Esophagus muscularis mucosa (tissue), 3 donors: ENCODE measurements around the gene FGF11.

Experiments
- POLR2A ChIP-seq: fragments of 450-650 bp; IDR thresholded peaks from one replicate; pipeline ENCODE4 v1.6.1; 2017; ENCODE audit warnings: antibody characterized with exemption, moderate library complexity, mild to moderate bottlenecking, low read depth
- TF ChIP-seq, protein P1 (sequence below), 3 experiments: fragments of 200-600 bp in 2 of 3; fragments of 450-650 bp in 1 of 3; sonication (generic) in 2 of 3; IDR thresholded peaks; one replicate each; pipeline ENCODE4 v1.5.1; 2017 to 2019; ENCODE audit warnings: antibody characterized with exemption in 3 of 3, mild to moderate bottlenecking in 2 of 3, moderate library complexity in 1 of 3

DNA sequence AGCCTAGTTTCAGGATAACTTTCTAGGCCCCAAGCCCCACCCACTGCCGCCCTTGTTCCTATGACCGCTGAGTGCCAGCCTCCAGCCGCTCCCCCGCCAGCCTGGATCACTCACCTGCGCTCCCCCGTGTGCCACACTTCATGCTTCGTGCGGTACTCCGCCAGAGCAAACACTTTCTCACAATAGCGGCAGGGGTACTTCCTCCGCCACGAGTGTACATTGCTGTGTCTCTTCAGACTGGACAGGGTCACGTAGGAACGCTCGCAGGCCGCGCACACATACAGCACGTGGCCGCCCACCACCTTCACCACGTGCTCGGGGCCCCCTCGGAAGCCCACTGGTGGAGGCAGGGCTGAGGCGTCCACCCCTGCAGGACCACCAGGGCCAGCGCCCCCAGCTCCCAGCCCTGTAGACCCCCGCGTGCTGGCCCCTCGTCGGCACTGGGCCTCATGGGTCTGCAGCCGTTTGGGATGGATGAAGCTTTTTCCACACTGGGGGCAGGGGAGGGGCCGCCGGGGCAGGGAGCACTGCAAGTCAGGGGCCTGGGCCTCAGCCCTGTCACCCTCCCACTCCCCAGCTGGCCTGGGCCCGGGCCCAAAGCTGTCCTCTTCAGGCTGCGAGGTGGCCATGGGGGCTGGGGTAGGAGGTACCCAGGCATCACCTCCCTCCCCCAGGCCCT is 26.4 kb downstream of the FGF11 start:
- TF ChIP-seq POLR2A, result no peak
- TF ChIP-seq, protein P1, sequence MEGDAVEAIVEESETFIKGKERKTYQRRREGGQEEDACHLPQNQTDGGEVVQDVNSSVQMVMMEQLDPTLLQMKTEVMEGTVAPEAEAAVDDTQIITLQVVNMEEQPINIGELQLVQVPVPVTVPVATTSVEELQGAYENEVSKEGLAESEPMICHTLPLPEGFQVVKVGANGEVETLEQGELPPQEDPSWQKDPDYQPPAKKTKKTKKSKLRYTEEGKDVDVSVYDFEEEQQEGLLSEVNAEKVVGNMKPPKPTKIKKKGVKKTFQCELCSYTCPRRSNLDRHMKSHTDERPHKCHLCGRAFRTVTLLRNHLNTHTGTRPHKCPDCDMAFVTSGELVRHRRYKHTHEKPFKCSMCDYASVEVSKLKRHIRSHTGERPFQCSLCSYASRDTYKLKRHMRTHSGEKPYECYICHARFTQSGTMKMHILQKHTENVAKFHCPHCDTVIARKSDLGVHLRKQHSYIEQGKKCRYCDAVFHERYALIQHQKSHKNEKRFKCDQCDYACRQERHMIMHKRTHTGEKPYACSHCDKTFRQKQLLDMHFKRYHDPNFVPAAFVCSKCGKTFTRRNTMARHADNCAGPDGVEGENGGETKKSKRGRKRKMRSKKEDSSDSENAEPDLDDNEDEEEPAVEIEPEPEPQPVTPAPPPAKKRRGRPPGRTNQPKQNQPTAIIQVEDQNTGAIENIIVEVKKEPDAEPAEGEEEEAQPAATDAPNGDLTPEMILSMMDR (IDR thresholded peaks at IDR 0.05), result no peak
